OCI-LY1 (cell line): ENCODE results near the gene KRTAP3-2.

Experiments used
- CTCF ChIP-seq: fragments of 200-600 bp; sonication (generic), shearing (Covaris generic); IDR thresholded peaks from 2 replicates; pipeline ENCODE4 v1.5.1; 2017; ENCODE audit warnings: mild to moderate bottlenecking, antibody characterized with exemption, low read length, moderate library complexity, mixed read lengths
- EZH2 ChIP-seq: fragments of 200-600 bp; sonication (generic), shearing (Covaris generic); IDR thresholded peaks from 2 replicates; pipeline ENCODE4 v1.8.0; 2017; ENCODE audit warnings: borderline replicate concordance, mixed run types, mild to moderate bottlenecking, antibody characterized with exemption, low read length, moderate library complexity, mixed read lengths

GRCh38 chr17:40984226-40984625 is 15.5 kb downstream of the KRTAP3-2 start, which contains the start of gene KRT40:
- TF ChIP-seq CTCF (no peak), EZH2 (no peak)
